ENCODE data around the gene CLEC7A.

CLEC7A gene

DNA sequence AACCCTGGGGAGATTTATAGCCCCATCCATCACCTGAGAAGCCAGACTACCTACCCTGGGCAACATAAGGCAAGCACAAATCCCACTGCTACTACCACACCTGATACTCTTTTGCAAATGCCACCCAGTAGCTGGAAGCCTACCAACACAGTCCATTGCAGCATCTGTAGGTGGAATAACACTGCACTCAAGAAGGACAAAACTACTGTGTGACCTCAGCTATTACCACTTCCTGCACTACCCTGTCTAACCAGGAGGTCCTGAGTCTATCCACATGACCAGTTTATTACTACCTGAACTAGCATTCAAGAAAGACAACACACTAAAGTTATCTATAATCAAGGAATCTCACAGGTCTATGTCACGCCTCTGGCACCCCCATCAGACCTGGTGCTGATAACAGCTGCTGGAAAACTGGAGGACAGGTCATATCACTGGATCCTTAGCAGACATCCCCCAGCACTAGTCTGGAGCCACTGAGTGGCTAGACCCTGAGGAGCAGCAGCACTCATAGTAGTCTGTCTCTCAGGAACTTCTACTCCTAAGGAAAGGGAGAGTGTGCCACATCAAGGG is 28.3 kb downstream of the CLEC7A start:
- no peak for TF ChIP-seq CTCF (IDR thresholded peaks at IDR 0.05)

DNA sequence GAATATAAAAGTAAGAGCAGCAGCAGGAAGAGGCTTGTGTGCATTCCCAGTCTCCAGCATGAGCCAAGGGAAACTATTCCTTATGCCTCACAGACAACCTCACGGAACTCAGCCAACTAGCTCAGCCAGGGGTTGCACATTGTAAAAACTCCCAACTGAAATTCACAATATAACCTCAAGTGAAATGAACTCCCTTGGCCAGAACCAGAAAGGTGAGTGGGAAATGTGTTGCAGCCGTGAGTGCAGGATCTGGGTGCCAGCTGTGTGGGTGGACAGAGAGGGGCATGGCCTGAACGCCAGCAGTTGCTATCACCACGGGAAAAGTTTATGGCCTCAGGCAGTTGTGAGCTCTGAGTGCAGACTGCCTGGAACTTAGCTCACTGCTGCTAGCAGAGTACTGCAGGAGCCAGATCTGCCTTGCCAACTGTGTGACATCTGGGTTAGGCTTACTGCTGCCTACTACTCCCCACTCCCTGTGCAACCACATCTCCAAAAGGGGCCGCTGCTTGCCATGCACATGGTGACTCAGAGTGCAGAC is 28.9 kb downstream of the CLEC7A start:
- no peak for TF ChIP-seq CTCF (IDR thresholded peaks at IDR 0.05)

DNA sequence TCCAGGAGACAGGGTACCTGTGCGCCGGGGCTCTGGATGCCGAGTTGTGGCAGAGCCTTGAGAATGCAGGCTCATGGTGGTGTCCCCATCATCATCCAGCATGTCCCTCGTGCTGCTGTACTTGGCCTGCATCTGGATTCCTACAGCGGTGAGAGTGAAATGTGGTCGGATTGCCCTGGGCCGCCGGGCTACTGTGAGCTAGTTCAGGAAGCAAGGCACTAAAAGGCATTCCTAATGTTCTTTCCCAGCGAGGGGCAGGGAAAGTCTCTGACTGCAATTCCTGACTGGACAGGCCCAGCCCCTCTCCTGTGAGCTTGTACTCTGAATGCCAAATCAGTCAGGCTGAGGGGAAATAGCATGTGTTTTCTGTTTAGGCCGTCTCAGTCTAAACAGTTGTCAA is 31.2 kb downstream of the CLEC7A start, which contains the start of gene CLEC1A:
CLEC1A (minus strand) TSS at position 195 of the 400 bp plus-strand sequence; CDS start at position 132, 63 bp downstream.
- no peak for TF ChIP-seq CTCF (IDR thresholded peaks at IDR 0.05)

GRCh38 chr12:10097521-10097920 is 32.5 kb downstream of the CLEC7A start:
- TF ChIP-seq CTCF (IDR thresholded peaks at IDR 0.05), result no peak

DNA sequence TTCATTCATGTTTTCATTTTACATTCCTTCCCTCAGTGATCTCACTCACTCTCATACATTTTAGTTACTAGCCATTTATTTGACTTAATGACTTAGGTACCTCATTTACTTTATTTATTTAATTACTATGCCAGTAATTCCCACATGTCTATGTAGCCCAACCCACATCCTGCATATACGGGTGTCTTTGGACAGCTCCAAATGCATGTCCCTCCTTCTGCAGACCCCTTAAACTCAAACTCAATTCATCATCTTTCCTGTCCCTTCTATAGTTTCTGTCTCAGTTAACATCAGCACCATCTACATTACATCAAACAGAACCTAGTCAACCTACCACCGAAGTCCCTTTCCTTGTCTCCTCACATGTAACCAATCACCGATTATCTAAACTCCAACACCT is 34.0 kb downstream of the CLEC7A start:
- TF ChIP-seq CTCF (IDR thresholded peaks at IDR 0.05), result no peak

DNA sequence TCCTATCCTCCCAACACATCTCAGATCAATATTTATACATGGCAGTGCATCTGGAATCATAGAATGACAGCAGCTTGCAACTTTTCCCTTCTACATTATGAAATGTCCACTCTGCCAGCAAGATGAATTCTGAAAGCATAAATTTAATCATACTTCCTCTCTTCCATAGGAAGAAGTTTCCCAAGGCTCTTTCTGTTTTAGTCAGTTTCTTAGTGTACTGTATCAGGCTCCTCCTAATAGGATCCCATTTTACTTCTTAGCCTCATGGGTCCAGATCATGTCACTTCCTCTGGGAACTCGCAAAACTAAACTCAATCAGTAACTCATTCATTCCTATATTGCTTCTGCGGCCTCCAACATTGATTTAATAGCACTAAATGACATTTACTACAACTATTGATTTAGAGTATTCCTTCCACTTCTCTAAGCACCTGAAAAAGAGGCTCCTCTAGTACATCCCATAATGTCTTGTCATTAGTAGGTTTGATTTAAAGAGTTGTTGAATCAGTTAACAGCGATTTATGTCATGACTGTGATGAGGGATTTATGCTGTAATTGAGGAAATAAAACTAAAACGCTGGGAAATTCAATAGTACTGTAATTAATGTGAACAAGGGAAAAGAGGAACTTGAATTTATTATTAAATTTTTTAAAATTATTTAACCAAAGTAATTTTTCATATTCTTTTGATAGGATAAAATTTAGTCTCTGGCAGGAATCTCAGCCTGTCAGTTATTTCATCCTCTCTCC is 35.2 kb downstream of the CLEC7A start:
- no peak for TF ChIP-seq CTCF (IDR thresholded peaks at IDR 0.05)

DNA sequence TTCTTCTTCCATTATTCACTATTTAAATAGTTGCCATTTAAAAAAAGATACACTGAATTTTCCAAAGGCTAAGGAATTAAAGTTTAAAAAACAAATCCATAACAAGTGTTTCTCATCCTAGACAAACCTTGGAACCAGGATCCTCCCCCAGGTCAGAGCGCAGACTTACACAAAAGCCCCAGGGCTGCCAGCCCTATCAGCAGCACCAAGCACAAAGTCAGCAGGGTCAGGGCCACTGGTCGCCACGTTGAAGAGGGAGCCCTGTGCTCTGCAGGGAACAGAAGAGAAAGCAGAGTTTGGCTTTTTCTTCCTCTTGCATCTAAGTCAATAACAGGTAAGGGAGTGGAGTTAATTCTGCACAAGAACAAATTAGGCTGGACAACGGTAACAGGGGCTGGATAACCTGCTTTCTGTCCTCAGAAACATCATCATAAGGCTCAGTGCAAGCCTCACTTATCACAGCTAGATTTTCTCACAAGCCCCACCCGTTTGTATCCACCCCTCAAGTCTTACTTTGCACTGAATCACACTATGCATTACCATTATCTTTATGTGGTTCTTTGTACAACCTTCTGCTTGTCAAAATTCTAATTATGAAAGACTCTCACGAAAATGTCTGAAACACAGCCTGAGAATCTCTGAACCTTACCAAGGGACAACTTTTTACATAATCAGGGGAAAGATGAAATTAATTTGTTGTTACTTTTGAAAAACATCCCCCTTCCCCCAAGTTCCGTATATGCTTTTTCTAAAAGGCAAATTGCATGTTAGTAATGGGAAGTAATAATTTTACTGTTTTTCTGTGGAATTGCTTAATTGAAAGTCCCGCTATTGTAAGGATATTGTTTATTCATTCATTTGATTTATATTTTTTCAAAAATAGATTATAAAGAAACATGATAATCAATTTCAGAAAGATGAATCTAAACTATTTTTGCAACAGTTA is 40.8 kb downstream of the CLEC7A start:
- no peak for TF ChIP-seq CTCF (IDR thresholded peaks at IDR 0.05)
